Astrocyte (in vitro differentiated cells and primary cell): ENCODE measurements around the gene MCF2L2. TPM values are rescaled to one million over a fixed set of nuclear protein-coding genes. Genes with fewer than 3 reads are reported as not detected.
A peak's percentile ranks its signal among the peaks of the same experiment; 100 is the strongest.

Source experiments
- DNase-seq: peaks from one replicate; pipeline ENCODE4 v3.0.0-alpha.2; 2010; ENCODE audit warnings: low read depth
- FAIRE-seq: peaks from 2 replicates; lab custom pipeline; 2011; peaks lifted over from hg19 to GRCh38; lab: Jason Lieb, UNC
- H2AFZ ChIP-seq: 2 replicates; pipeline ENCODE4 v1.6.0; 2012; ENCODE audit warnings: low read depth, low read length, inconsistent platforms
- H3K27ac ChIP-seq: 2 replicates; pipeline ENCODE4 v1.5.1; 2011; ENCODE audit warnings: low read depth, low read length, inconsistent platforms
- H3K27me3 ChIP-seq: 2 replicates; pipeline ENCODE4 v1.6.0; 2011; ENCODE audit warnings: low read length, inconsistent platforms; ENCODE audit not compliant: insufficient read depth
- H3K36me3 ChIP-seq: 2 replicates; pipeline ENCODE4 v1.5.1; 2011; ENCODE audit warnings: low read length, inconsistent platforms; ENCODE audit not compliant: insufficient read depth
- H3K4me1 ChIP-seq: 2 replicates; pipeline ENCODE4 v1.5.1; 2011; ENCODE audit warnings: low read length, inconsistent platforms; ENCODE audit not compliant: insufficient read depth
- H3K4me2 ChIP-seq: 2 replicates; pipeline ENCODE4 v1.6.0; 2012; ENCODE audit warnings: low read length, inconsistent platforms
- H3K4me3 ChIP-seq: 2 replicates; pipeline ENCODE4 v1.5.1; 2011; ENCODE audit warnings: low read depth, mild to moderate bottlenecking, low read length, inconsistent platforms; ENCODE audit not compliant: insufficient read depth
- H3K79me2 ChIP-seq: 2 replicates; pipeline ENCODE4 v1.6.0; 2012; ENCODE audit warnings: mild to moderate bottlenecking, low read length, inconsistent platforms; ENCODE audit not compliant: insufficient read depth
- H3K9ac ChIP-seq: 2 replicates; pipeline ENCODE4 v1.6.0; 2012; ENCODE audit warnings: mild to moderate bottlenecking, low read length, inconsistent platforms
- H3K9me3 ChIP-seq: 2 replicates; pipeline ENCODE4 v1.5.1; 2012; ENCODE audit warnings: low read depth, mild to moderate bottlenecking, low read length, inconsistent platforms; ENCODE audit not compliant: insufficient read depth
- H4K20me1 ChIP-seq: 2 replicates; pipeline ENCODE4 v1.6.0; 2012; ENCODE audit warnings: low read length, inconsistent platforms; ENCODE audit not compliant: insufficient read depth
- H3K27ac Mint-ChIP-seq: one replicate; pipeline ENCODE4 v1.8.0; 2021; ENCODE audit warnings: mild to moderate bottlenecking, mixed read lengths; ENCODE audit not compliant: unreplicated experiment
- H3K27me3 Mint-ChIP-seq: one replicate; pipeline ENCODE4 v1.8.0; 2021; ENCODE audit warnings: low read depth, mixed read lengths; ENCODE audit not compliant: unreplicated experiment
- H3K36me3 Mint-ChIP-seq: one replicate; pipeline ENCODE4 v1.8.0; 2021; ENCODE audit warnings: low read depth, mixed read lengths; ENCODE audit not compliant: unreplicated experiment
- H3K4me1 Mint-ChIP-seq: one replicate; pipeline ENCODE4 v1.8.0; 2021; ENCODE audit warnings: low read depth, mixed read lengths; ENCODE audit not compliant: unreplicated experiment
- H3K4me3 Mint-ChIP-seq: one replicate; pipeline ENCODE4 v1.8.0; 2021; ENCODE audit warnings: mild to moderate bottlenecking, moderate library complexity, mixed read lengths; ENCODE audit not compliant: unreplicated experiment
- H3K9me3 Mint-ChIP-seq: one replicate; pipeline ENCODE4 v1.8.0; 2021; ENCODE audit warnings: mild to moderate bottlenecking, mixed read lengths; ENCODE audit not compliant: unreplicated experiment
- CTCF ChIP-seq: IDR thresholded peaks from 2 replicates; pipeline ENCODE4 v1.5.1; 2011; ENCODE audit warnings: low read depth, mild to moderate bottlenecking, inconsistent platforms, low read length, moderate library complexity; ENCODE audit not compliant: insufficient read depth
- EZH2 ChIP-seq: IDR thresholded peaks from 2 replicates; pipeline ENCODE4 v1.6.1; 2012; ENCODE audit warnings: mild to moderate bottlenecking, low read length, inconsistent platforms; ENCODE audit not compliant: insufficient read depth
- total RNA-seq: library from RNA; stranded (reverse); gene quantifications from 2 replicates; pipeline ENCODE4 v1.2.1, GENCODE V29; 2021

MCF2L2 gene
- total RNA-seq, 1 donor from 2014 or later, result 0.89 TPM

GRCh38 chr3:183148056-183148455, 280.4 kb downstream of the MCF2L2 start:
- H4K20me1 ChIP-seq, result peaks cover 3% of the 10 kb centered on the region
- peaks cover 2% of the 10 kb centered on the region for H3K36me3 Mint-ChIP-seq
- H2AFZ ChIP-seq, result no peak overlapping the region
- H3K9me3 Mint-ChIP-seq, result peaks cover 3% of the 10 kb centered on the region
- no peak overlapping the region for H3K4me3 Mint-ChIP-seq
- H3K9ac ChIP-seq, result no peak overlapping the region
- H3K36me3 ChIP-seq, result no peaks in the 10 kb centered on the region
- H3K27ac Mint-ChIP-seq, result peak overlapping the region; percentile 20
- peaks cover 11% of the 10 kb centered on the region for H3K4me1 Mint-ChIP-seq
- peaks cover 52% of the 10 kb centered on the region for H3K27me3 ChIP-seq
- no peak overlapping the region for H3K4me3 ChIP-seq
- no peak for FAIRE-seq
- peaks cover 14% of the 10 kb centered on the region for H3K27me3 Mint-ChIP-seq
- DNase-seq, result peak; percentile 80
- no peak overlapping the region for H3K27ac ChIP-seq
- H3K4me2 ChIP-seq, result no peak overlapping the region
- TF ChIP-seq EZH2 (no peak), CTCF (no peak)
- H3K4me1 ChIP-seq, result no peaks in the 10 kb centered on the region
- no peaks in the 10 kb centered on the region for H3K9me3 ChIP-seq
- H3K79me2 ChIP-seq, result no peaks in the 10 kb centered on the region

DNA sequence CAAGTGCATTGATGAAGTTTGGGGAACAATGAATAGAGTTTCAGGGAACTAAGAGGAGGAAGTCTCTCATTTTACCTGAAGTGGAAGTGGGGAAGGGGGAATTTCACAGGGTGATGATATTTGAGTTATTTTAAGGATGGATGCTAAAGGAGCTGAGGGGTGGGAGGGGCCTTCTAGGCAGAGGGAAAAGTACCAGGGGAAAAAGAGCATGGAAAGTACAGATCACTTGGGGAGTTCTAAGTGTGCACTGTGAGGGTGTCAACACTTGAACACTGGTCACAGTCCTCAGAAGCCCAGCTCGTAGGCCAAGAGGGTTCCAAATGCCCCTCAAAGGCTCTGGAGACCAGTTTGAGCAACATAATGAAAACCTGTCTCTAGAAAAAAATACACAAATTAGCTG, 284.1 kb downstream of the MCF2L2 start:
- DNase-seq, result no peak

More for the DNA sequence above, 284.1 kb downstream of the MCF2L2 start:
- H3K36me3 Mint-ChIP-seq, result peaks cover 2% of the 10 kb centered on the region
- no peaks in the 10 kb centered on the region for H3K36me3 ChIP-seq
- no peak overlapping the region for H3K4me3 ChIP-seq
- H3K4me3 Mint-ChIP-seq, result no peak overlapping the region
- no peak for FAIRE-seq
- H4K20me1 ChIP-seq, result no peaks in the 10 kb centered on the region
- H3K27ac ChIP-seq, result no peak overlapping the region
- H3K4me1 ChIP-seq, result no peaks in the 10 kb centered on the region
- TF ChIP-seq CTCF (no peak), EZH2 (no peak)
- no peak overlapping the region for H3K9ac ChIP-seq
- peaks cover 3% of the 10 kb centered on the region for H3K9me3 Mint-ChIP-seq
- H3K27ac Mint-ChIP-seq, result no peak overlapping the region
- no peaks in the 10 kb centered on the region for H3K79me2 ChIP-seq
- H3K27me3 Mint-ChIP-seq, result no peaks in the 10 kb centered on the region
- peaks cover 40% of the 10 kb centered on the region for H3K27me3 ChIP-seq
- H3K4me2 ChIP-seq, result no peak overlapping the region
- no peak overlapping the region for H2AFZ ChIP-seq
- no peaks in the 10 kb centered on the region for H3K9me3 ChIP-seq
- H3K4me1 Mint-ChIP-seq, result peaks cover 22% of the 10 kb centered on the region
